Activated B cell treated with CpG ODN at 0.5 μM for 24 hours (primary cell): ENCODE data around the gene CD84. TPM values are rescaled to one million over a fixed set of nuclear protein-coding genes. Genes with fewer than 3 reads are reported as not detected.
A peak's percentile ranks its signal among the peaks of the same experiment; 100 is the strongest.
"Not testable (repeated sequence)": the region's sequence is repeated elsewhere in the genome, so short reads cannot be mapped to it uniquely, and the experiment has no call there.

ENCODE experiments used
- ATAC-seq: fragments of 200-7000 bp; cut with Tn5 transposase; one replicate; pipeline ENCODE4 v1.10.0; 2021; ENCODE audit warnings: low read depth, mild to moderate bottlenecking, moderate library complexity
- CTCF ChIA-PET: fragments of 350-600 bp; sonication (Branson Sonifier 250); formaldehyde crosslinking; loops from one replicate; lab custom pipeline; 2021; ENCODE audit warnings: antibody characterized with exemption; lab: Charles Lee
- POLR2A ChIA-PET: fragments of 350-600 bp; sonication (Branson Sonifier 250); formaldehyde crosslinking; loops from one replicate; lab custom pipeline; 2021; ENCODE audit warnings: antibody characterized with exemption; lab: Charles Lee
- DNase-seq: peaks from one replicate; pipeline ENCODE4 v3.0.0; 2022
- H3K27ac Mint-ChIP-seq: one replicate; pipeline ENCODE4 v1.8.0; 2020; ENCODE audit warnings: mixed read lengths
- H3K27me3 Mint-ChIP-seq: one replicate; pipeline ENCODE4 v1.8.0; 2021; ENCODE audit warnings: mixed read lengths
- H3K36me3 Mint-ChIP-seq: one replicate; pipeline ENCODE4 v1.8.0; 2021; ENCODE audit warnings: low read depth, mixed read lengths
- H3K4me1 Mint-ChIP-seq: one replicate; pipeline ENCODE4 v1.8.0; 2021; ENCODE audit warnings: mixed read lengths
- H3K4me3 Mint-ChIP-seq: one replicate; pipeline ENCODE4 v1.8.0; 2020; ENCODE audit warnings: mild to moderate bottlenecking, mixed read lengths
- H3K9me3 Mint-ChIP-seq: one replicate; pipeline ENCODE4 v1.8.0; 2020; ENCODE audit warnings: mixed read lengths
- intact Hi-C: fragments of 100-400 bp; cut with micrococcal nuclease; formaldehyde crosslinking; loops from one replicate; pipeline ENCODE4 v1.15.1; 2024
- total RNA-seq: library from RNA; stranded (reverse); gene quantifications from 2 replicates; pipeline ENCODE4 v1.2.3, GENCODE V29; 2022
- TF ChIP-seq, protein P1 (sequence below): fragments of 200-600 bp; IDR thresholded peaks from one replicate; pipeline ENCODE4 v1.8.0; 2022; ENCODE audit warnings: antibody characterized with exemption, mild to moderate bottlenecking

The CD84 gene
- total RNA-seq, 1 donor from 2014 or later, result 65.5 TPM

DNA sequence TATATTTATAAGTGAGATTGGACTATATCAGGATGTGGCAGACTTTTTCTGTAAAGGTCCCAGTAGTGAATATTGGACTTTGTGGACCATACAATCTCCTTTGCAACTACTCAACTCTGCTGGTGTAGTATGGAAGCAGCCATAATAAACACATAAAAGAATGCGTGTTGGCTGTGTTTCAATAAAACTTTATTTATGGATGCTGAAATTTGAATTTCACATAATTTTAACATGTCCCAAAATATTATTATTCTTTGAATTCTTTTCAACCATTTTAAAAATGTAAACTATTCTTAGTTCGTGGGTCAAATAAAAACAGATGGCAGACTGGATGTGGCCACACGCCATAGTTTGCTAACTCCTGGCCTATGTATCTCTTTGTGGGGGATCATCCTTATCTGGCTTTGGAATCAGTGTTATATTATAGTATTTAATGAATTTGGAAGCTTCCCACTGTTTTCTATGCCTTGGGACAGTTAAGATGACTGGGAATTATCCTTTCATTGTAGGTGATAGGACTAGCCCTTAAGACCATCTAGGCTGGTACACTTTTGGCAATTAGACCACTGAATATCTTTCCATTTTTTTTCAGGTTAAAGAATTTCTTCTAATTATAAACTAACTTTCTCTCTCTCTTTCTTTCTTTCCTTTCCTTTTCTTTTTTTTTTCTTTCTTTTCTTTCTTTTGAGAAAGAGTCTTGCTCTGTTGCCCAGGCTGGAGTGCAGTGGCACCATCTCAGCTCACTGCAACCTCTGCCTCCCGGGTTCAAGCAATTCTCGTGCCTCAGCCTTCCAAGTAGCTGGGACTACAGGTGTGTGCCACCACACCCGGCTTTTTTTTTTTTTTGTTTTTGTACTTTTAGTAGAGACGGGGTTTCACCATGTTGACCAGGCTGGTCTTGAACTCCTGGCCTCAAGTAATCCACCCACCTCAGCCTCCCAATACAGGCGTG, 41.3 kb downstream of the CD84 start:
- no peaks in the 10 kb centered on the region for H3K27me3 Mint-ChIP-seq
- ChIA-PET POLR2A (interaction anchor here (0.7 kb wide), 3 partner anchors 9 to 174 kb away, joined by 3 to 4 read pairs (median 3); partner anchors contain the start of gene CD48), CTCF (interaction anchor here (0.9 to 2.8 kb wide), 2 partner anchors 11 to 109 kb away, joined by 3 to 10 read pairs; no protein-coding TSS in a partner anchor)
- TF ChIP-seq, protein P1, sequence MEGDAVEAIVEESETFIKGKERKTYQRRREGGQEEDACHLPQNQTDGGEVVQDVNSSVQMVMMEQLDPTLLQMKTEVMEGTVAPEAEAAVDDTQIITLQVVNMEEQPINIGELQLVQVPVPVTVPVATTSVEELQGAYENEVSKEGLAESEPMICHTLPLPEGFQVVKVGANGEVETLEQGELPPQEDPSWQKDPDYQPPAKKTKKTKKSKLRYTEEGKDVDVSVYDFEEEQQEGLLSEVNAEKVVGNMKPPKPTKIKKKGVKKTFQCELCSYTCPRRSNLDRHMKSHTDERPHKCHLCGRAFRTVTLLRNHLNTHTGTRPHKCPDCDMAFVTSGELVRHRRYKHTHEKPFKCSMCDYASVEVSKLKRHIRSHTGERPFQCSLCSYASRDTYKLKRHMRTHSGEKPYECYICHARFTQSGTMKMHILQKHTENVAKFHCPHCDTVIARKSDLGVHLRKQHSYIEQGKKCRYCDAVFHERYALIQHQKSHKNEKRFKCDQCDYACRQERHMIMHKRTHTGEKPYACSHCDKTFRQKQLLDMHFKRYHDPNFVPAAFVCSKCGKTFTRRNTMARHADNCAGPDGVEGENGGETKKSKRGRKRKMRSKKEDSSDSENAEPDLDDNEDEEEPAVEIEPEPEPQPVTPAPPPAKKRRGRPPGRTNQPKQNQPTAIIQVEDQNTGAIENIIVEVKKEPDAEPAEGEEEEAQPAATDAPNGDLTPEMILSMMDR, result no peak
- ATAC-seq, result no peak
- H3K4me3 Mint-ChIP-seq, result no peak overlapping the region
- no peak overlapping the region for H3K27ac Mint-ChIP-seq
- DNase-seq, result no peak
- peaks cover 41% of the 10 kb centered on the region for H3K4me1 Mint-ChIP-seq
- peaks cover 16% of the 10 kb centered on the region for H3K36me3 Mint-ChIP-seq
- intact Hi-C loops, result no loop called here
- peaks cover 15% of the 10 kb centered on the region for H3K9me3 Mint-ChIP-seq

DNA sequence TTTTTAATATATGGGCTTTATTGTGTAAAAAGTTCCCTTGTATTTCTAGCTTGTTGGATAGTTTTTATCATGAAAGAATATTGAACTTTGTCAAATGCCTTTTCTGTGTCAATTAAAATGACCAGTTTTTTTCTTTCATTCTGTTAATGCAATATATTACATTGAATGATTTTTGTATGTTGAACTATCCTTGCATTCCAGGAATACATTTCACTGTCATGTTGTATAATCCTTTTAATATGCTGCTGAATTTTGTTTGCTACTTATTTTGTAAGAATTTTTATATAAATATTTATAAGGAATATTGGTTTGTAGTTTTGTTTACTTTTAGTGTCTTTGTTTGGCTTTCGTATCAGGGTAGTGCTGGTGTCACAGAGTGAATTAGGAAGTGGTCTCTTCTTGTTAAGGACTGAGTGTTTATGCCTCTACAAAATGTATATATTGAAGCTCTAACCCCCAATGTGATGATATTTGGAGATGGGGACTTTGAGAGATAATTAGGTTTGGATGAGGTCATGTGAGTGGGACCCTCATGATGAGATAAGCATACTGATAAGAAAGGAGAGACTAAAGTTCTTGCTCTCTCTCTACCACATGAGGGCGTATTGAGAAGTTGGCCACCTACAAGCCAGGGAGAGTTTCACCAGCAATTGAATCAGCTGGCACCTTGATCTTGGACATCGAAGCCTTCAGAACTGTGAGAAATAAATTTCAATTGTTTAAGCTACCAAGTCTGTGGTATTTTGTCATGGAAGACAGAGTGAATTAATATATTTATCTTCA, 44.3 kb downstream of the CD84 start:
- DNase-seq (no peak), ATAC-seq (no peak)
- Mint-ChIP-seq H3K9me3 (peaks cover 15% of the 10 kb centered on the region), H3K27me3 (no peaks in the 10 kb centered on the region), H3K36me3 (peaks cover 9% of the 10 kb centered on the region), H3K27ac (no peak overlapping the region), H3K4me3 (no peak overlapping the region), H3K4me1 (peaks cover 17% of the 10 kb centered on the region)
- intact Hi-C loops, result loop anchor here (1.0 kb wide), 1 partner anchor 9 kb away; no protein-coding TSS in a partner anchor
- CTCF ChIA-PET, result interaction anchor here (0.7 kb wide), 1 partner anchor 71 kb away, joined by 3 read pairs; no protein-coding TSS in a partner anchor
- TF ChIP-seq, protein P1, result no peak
- POLR2A ChIA-PET, result interaction anchor here (0.5 kb wide), 1 partner anchor 11 kb away, joined by 3 read pairs; no protein-coding TSS in a partner anchor

DNA sequence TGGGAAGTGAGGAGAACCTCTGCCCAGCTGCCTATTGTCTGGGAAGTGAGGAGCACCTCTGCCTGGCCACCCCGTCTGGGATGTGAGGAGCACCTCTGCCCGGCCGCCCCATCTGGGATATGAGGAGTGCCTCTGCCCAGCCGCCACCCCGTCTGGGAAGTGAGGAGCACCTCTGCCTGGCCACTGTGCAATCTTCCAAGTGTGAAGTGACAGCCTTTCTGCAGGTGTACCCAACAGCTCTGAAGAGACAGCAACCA, 46.8 kb downstream of the CD84 start:
- H3K27ac Mint-ChIP-seq, H3K27me3 Mint-ChIP-seq, POLR2A ChIA-PET, DNase-seq, H3K4me3 Mint-ChIP-seq, intact Hi-C loops, CTCF ChIA-PET, ATAC-seq: not testable (repeated sequence)
- Mint-ChIP-seq H3K36me3 (peaks cover 16% of the 10 kb centered on the region), H3K4me1 (peaks cover 19% of the 10 kb centered on the region), H3K9me3 (peaks cover 20% of the 10 kb centered on the region)

DNA sequence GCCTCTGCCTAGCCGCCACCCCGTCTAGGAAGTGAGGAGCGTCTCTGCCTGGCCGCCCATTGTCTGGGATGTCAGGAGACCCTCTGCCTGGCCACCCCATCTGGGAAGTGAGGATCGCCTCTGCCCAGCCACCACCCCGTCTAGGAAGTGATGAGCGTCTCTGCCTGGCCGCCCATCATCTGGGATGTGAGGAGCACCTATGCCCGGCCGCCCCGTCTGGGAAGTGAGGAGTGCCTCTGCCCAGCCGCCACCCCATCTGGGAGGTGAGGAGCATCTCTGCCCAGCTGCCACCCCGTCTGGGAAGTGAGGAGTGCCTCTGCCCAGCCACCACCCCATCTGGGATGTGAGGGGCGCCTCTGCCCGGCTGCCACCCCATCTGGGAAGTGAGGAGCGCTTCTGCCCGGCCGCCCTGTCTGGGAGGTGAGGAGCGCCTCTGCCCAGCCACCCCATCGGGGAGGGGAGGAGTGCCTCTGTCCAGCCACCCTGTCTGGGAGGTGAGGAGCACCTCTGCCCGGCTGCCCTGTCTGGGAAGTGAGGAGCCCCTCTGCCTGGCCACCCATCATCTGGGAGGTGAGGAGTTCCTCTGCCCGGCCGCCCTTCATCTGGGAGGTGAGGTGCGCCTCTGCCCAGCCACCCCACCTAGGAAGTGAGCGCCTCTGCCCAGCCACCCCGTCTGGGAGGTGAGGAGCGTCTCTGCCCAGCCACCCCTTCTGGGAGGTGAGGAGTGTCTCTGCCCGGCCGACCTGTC, 47.3 kb downstream of the CD84 start:
- H3K4me3 Mint-ChIP-seq, H3K27ac Mint-ChIP-seq, H3K27me3 Mint-ChIP-seq, ATAC-seq, POLR2A ChIA-PET, intact Hi-C loops, DNase-seq: not testable (repeated sequence)
- Mint-ChIP-seq H3K9me3 (peaks cover 20% of the 10 kb centered on the region), H3K4me1 (peaks cover 19% of the 10 kb centered on the region), H3K36me3 (peaks cover 18% of the 10 kb centered on the region)
- CTCF ChIA-PET, result interaction anchor here (0.7 kb wide), 1 partner anchor 15 kb away, joined by 3 read pairs; no protein-coding TSS in a partner anchor

DNA sequence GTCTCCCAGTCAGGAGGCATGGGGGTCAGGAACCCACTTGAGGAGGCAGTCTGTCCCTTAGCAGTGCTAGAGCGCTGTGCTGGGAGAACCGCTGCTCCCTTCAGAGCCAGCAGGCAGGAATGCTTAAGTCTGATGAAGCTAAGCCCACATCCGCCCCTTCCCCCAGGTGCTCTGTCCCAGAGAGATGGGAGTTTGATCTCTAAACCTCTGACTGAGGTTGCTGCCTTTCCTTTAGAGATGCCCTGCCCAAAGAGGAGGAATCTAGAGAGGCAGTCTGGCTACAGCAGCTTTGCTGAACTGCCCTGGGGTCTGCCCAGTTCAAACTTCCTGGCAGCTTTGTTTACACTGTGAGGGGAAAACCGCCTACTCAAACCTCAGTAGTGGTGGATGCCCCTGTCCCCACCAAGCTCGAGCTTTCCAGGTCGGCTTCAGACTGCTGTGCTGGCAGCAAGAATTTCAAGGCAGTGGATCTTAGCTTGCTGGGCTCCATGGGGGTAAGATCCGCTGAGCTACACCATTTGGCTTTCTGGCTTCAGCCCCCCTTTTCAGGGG, 49.8 kb downstream of the CD84 start:
- H3K36me3 Mint-ChIP-seq, intact Hi-C loops, DNase-seq, H3K4me3 Mint-ChIP-seq, H3K27me3 Mint-ChIP-seq, H3K27ac Mint-ChIP-seq, ATAC-seq: not testable (repeated sequence)
- H3K9me3 Mint-ChIP-seq, result peaks cover 13% of the 10 kb centered on the region
- ChIA-PET POLR2A (interaction anchor here (0.6 to 2.8 kb wide), 3 partner anchors 10 to 20 kb away, joined by 3 to 11 read pairs (median 3); no protein-coding TSS in a partner anchor), CTCF (interaction anchor here (1.3 to 1.8 kb wide), 5 partner anchors 10 to 101 kb away, joined by 3 to 6 read pairs (median 3); no protein-coding TSS in a partner anchor)
- peaks cover 31% of the 10 kb centered on the region for H3K4me1 Mint-ChIP-seq

DNA sequence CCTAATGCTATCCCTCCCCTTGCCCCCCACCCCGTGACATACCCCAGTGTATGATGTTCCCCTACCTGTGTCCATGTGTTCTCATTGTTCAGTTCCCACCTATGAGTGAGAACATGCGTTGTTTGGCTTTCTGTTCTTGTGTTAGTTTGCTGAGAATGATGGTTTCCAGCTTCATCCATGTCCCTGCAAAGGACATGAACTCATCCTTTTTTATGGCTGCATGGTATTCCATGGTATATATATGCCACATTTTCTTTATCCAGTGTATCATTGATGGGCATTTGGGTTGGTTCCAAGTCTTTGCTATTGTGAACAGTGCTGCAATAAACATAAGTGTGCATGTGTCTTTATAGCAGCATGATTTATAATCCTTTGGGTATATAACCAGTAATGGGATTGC, 55.5 kb downstream of the CD84 start:
- not testable (repeated sequence) for H3K4me3 Mint-ChIP-seq, ATAC-seq, H3K27me3 Mint-ChIP-seq, DNase-seq
- H3K36me3 Mint-ChIP-seq, result peaks cover 25% of the 10 kb centered on the region
- H3K9me3 Mint-ChIP-seq, result peaks cover 13% of the 10 kb centered on the region
- H3K4me1 Mint-ChIP-seq, result peaks cover 69% of the 10 kb centered on the region
- intact Hi-C loops, result loop anchor here (1.0 to 5.0 kb wide), 3 partner anchors 8 to 71 kb away; no protein-coding TSS in a partner anchor
- ChIA-PET POLR2A (interaction anchor here (0.6 to 3.2 kb wide), 9 partner anchors 26 to 243 kb away, joined by 3 to 28 read pairs (median 4); partner anchors contain the start of gene SLAMF1), CTCF (interaction anchor here (0.8 to 3.5 kb wide), 3 partner anchors 26 to 95 kb away, joined by 3 to 15 read pairs (median 6); no protein-coding TSS in a partner anchor)
- H3K27ac Mint-ChIP-seq, result peak overlapping the region; percentile 77
